22Rv1 (cell line): Measurements from ENCODE around the gene ERH.

Source experiments
- H3K27ac ChIP-seq: fragments of 450-650 bp; 2 replicates; pipeline ENCODE4 v1.5.1; 2017
- ZFX ChIP-seq: fragments of 450-650 bp; IDR thresholded peaks from 2 replicates; pipeline ENCODE4 v1.6.1; 2017; ENCODE audit warnings: antibody characterized with exemption, borderline replicate concordance
- TF ChIP-seq, protein P1 (sequence below): fragments of 450-650 bp; IDR thresholded peaks from 2 replicates; pipeline ENCODE4 v1.5.1; 2017; ENCODE audit warnings: mild to moderate bottlenecking

ERH gene

DNA sequence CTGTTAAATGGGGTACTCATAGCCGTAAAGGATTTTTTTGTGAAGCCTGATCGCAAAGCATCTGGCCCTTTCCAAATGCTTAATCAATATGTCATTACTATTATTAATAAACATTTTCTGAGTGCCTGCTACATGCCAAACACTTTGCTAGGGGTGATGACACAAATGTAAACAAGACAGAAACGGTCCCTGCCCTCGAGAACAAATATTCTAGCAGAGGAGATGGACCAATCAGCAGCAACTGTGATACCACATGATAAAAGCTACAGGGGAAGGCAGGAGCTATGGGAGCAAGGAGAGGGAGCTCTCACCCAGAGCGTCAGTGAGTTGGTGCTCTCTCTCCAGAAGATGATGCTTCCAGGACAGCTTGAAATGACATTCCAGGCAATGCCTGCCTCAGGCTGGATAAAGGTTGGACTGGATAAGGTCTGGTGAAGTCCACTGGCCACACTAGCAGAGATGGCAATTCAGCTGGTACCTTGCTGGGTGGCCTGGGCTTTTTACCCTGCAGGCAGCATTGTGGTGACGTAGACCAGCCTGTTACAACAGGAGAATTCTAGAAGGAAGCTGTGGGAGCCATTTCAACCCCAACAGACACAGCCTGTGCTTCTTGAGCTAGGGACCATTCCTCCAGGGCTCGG lies 41.1 kb downstream of the ERH start:
- TF ChIP-seq ZFX = no peak
- TF ChIP-seq, protein P1, sequence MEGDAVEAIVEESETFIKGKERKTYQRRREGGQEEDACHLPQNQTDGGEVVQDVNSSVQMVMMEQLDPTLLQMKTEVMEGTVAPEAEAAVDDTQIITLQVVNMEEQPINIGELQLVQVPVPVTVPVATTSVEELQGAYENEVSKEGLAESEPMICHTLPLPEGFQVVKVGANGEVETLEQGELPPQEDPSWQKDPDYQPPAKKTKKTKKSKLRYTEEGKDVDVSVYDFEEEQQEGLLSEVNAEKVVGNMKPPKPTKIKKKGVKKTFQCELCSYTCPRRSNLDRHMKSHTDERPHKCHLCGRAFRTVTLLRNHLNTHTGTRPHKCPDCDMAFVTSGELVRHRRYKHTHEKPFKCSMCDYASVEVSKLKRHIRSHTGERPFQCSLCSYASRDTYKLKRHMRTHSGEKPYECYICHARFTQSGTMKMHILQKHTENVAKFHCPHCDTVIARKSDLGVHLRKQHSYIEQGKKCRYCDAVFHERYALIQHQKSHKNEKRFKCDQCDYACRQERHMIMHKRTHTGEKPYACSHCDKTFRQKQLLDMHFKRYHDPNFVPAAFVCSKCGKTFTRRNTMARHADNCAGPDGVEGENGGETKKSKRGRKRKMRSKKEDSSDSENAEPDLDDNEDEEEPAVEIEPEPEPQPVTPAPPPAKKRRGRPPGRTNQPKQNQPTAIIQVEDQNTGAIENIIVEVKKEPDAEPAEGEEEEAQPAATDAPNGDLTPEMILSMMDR = no peak
- H3K27ac ChIP-seq = peak overlapping the region; percentile 55

DNA sequence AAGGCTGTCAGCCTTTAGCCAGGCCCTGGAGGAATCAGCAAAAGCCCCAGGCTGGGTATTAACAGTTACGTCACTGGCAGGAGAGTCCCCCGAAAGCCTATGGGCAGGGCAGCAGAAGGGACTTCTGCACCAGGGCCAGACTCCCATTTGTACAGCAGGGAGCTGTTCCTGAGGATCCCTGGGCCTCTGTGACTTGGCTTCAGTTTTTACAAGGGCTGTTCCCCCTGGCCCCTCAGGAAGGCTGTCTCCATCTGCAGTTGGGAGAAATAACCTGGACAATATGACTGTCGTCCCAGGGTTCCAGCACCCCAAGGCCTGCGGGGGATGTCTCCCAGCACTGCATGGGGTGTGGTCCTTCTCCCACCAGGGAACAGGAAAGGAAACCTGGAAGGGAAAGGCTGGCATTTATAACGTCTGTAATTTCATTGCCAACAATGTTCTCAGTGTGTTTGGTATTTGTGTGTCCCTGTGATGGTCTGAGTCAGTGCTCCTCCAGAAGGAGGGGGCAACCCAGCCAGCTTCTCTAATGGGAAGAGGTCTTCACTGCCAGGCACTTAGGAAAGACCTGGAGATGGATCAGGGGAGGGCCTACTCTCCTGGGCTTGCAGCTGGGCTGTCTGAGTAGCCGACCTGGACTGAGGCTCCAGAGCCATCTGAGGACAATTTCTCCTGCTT lies 42.4 kb downstream of the ERH start:
- no peak overlapping the region for H3K27ac ChIP-seq
- no peak for TF ChIP-seq ZFX
- TF ChIP-seq, protein P1 = no peak

DNA sequence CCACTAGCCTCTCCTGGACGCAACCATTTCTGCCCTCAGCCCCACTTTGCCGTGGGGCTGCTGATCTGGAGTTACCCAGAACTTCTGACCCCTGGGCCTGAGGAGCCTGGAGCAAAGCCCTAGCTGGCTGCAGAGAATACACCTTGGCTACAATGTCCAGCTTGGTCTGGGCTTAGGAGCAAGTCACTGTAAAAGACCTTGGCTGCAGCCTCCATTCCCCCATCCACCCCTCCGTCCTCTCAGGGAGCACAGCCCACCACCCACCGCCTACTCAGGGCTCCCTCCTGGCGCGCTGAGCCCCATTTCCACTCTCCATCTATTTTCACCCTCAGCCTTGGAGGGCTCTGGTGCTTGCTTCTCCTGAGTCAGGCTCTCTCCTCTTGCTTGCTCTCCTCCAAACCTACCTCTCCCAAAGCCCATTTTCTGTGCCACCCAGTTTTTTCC lies 42.9 kb downstream of the ERH start:
- no peak for TF ChIP-seq ZFX
- TF ChIP-seq, protein P1 = no peak
- H3K27ac ChIP-seq = no peak overlapping the region

DNA sequence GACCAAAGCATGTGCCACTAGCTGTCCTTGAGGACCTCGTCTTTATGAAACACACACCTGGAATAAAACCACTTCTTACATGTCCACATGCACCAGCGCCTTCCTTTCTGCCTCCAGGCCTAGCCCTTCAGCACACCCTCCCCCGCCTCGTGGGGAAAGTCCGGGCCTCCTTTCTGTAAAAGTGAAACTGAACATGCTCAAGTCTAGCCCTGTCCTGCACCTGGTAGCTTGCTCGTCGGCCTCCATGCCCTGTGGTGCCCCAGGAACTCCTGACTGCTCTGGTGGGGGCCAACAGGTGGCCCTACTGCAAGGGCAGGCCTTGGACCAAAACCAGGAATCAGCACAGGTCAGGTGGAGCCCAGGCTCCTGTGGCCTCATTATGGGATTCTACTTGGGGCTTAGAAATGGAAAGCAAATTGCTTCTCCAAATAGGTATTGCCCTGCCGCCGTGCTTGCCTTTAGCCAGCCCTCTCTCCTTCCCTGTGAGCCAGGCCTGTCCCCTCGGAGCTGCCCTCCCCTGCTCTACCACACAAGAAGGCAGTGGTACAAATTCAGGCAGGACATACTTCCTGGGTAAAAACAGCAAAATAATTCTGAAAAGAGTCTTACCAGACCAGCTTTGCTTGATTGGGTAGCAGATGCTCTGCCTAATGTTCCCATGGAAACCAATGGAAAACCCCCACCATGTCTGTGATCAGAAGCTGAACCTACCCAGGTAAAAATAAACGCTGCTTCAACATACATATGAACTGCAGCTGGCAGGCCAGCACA lies 43.5 kb downstream of the ERH start:
- TF ChIP-seq ZFX = no peak
- TF ChIP-seq, protein P1 = no peak
- no peak overlapping the region for H3K27ac ChIP-seq

DNA sequence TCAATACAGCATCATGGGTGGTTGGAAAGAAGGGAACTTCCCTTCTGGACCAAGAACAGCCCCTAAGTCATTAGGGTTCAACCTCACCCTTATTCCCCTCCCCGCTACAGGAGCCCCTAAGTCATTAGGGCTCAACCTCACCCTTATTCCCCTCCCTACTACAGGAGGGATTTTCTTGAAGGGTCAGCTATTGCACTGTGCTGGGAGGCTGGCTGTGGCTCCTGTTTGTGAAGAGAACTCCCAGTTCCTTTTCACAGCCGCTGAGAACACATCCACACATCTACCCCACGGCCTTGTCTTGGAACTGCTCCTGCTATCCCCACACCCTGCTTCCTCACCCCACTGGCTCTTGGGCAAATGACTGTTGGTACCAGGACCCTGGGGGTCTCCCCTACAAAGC lies 44.9 kb downstream of the ERH start:
- no peak overlapping the region for H3K27ac ChIP-seq
- TF ChIP-seq, protein P1 = no peak
- no peak for TF ChIP-seq ZFX

DNA sequence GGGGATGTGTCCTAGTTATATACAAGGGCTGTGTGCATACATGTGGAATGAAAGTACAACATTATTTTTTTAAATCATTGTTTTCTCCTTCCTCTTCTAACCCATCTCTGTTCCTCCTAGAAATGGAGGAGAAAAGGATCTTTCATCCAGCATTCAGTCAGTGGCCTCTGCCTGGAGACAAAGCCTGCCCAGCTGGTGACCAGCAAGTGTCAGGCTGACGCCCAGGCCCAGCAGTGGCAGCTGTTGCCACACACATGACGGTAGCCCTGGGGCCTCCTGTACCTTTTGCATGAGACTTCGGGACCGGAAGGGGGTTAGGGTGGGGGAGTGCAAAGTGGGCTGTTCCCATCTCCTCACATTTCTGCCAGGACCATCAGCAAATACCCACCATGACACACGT lies 46.2 kb downstream of the ERH start:
- no peak overlapping the region for H3K27ac ChIP-seq
- TF ChIP-seq ZFX = no peak
- TF ChIP-seq, protein P1 = no peak

DNA sequence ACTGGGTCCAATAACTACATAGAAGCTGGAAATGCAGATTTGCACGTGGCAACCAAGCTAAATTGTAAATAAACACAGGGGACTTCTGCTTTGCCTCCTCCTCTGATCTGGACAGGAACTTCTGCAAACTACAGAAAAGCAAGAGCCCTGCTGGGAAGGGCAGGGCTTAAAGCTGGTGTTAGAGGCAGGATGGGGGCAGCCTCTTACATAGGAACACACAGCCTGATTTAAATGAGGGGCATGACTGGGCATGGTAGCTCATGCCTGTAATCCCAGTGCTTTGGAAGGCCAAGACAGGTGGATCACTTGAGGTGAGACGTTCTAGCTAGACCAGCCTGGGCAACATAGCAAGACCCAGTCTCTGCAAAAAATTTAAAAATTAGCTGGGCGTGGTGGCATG lies 46.7 kb downstream of the ERH start:
- no peak overlapping the region for H3K27ac ChIP-seq
- TF ChIP-seq, protein P1 = no peak
- no peak for TF ChIP-seq ZFX
